Neuron (in vitro differentiated cells): ENCODE data around the gene TLCD2.
"Not testable (repeated sequence)": the region's sequence is repeated elsewhere in the genome, so short reads cannot be mapped to it uniquely, and the experiment has no call there.

Experiments
- H2AFZ ChIP-seq: one replicate; pipeline ENCODE4 v1.6.1; 2013; ENCODE audit warnings: low read depth, mild to moderate bottlenecking, inconsistent platforms, low read length, moderate library complexity
- H3K27me3 ChIP-seq: one replicate; pipeline ENCODE4 v1.6.1; 2013; ENCODE audit warnings: low read length; ENCODE audit not compliant: insufficient read depth
- H3K36me3 ChIP-seq: one replicate; pipeline ENCODE4 v1.6.1; 2013; ENCODE audit warnings: low read length; ENCODE audit not compliant: insufficient read depth
- H3K4me1 ChIP-seq: one replicate; pipeline ENCODE4 v1.6.1; 2013; ENCODE audit warnings: low read length; ENCODE audit not compliant: insufficient read depth
- H3K4me3 ChIP-seq: 2 replicates; pipeline ENCODE4 v1.5.1; 2013; ENCODE audit warnings: mild to moderate bottlenecking, low read length, moderate library complexity
- H3K9me3 ChIP-seq: one replicate; pipeline ENCODE4 v1.6.1; 2013; ENCODE audit warnings: low read length

The TLCD2 gene

DNA sequence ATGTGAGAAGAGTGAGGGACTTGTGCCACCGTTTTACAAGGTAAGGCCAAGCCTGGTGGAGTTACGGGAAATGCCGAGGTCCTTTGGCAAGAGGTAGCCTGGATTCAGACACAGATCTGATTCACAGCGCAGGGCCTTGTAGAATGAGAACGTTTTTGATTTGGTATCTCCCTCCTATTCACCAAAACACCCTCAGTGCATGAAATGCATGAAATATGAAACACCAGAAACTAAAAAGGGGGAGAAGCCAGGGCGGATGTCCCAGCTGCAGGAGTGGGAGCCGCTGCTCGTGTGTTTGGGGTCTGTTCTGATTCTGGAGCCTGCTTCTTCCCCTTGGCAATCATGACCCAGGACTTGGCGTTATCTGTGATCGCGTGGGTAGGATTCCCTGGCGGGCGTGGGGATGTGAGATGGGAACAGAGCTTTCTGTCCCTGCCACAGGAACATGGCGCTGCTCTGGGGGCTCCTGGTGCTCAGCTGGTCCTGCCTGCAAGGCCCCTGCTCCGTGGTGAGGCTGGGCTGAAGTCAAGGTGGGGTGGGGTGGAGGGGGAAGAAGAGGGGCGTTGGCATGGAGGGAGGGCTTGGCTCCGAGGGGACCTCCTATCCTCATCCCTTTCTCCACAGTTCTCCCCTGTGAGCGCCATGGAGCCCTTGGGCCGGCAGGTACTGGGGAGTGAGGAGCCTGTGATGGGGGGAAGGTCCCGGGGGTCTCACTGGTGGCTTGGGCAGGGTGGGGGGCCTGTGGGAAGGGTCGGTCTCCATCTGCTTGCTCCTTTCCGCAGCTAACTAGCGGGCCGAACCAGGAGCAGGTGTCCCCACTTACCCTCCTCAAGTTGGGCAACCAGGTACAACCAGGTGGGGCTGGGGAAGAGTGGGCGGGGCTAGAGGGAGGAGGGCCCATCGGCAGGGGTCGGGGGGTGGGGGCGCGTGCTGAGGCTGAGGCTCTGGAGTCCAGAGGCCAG, 34.7 kb upstream of the TLCD2 start:
- H3K4me1 ChIP-seq = no peaks in the 10 kb centered on the region
- H3K9me3 ChIP-seq = peaks cover 3% of the 10 kb centered on the region
- H3K36me3 ChIP-seq = no peaks in the 10 kb centered on the region
- no peak overlapping the region for H2AFZ ChIP-seq
- H3K4me3 ChIP-seq = no peak overlapping the region
- no peaks in the 10 kb centered on the region for H3K27me3 ChIP-seq

GRCh38 chr17:1743088-1743439, 32.9 kb upstream of the TLCD2 start:
- H3K4me3 ChIP-seq = no peak overlapping the region
- H3K36me3 ChIP-seq = no peaks in the 10 kb centered on the region
- no peaks in the 10 kb centered on the region for H3K27me3 ChIP-seq
- H3K4me1 ChIP-seq = no peaks in the 10 kb centered on the region
- H3K9me3 ChIP-seq = no peaks in the 10 kb centered on the region
- no peak overlapping the region for H2AFZ ChIP-seq

- Histone ChIP-seq H3K27me3 (no peaks in the 10 kb centered on the region), H3K4me3 (no peak within 1 kb of the TSS), H2AFZ (no peak within 1 kb of the TSS), H3K9me3 (no peaks in the 10 kb centered on the region), H3K4me1 (no peaks in the 10 kb centered on the region), H3K36me3 (no peaks in the 10 kb centered on the region)
Observed at GRCh38 chr17:1742371-1743087, 32.4 kb upstream of the TLCD2 start, which contains the start of gene SERPINF2. Gene SERPINF2 (plus strand): TSS chr17:1742871. CDS start chr17:1744996, 2,125 bp downstream.

GRCh38 chr17:1741899-1742298, 31.7 kb upstream of the TLCD2 start:
- H3K4me3 ChIP-seq, H3K36me3 ChIP-seq, H3K9me3 ChIP-seq, H3K4me1 ChIP-seq, H3K27me3 ChIP-seq, H2AFZ ChIP-seq: not testable (repeated sequence)

DNA sequence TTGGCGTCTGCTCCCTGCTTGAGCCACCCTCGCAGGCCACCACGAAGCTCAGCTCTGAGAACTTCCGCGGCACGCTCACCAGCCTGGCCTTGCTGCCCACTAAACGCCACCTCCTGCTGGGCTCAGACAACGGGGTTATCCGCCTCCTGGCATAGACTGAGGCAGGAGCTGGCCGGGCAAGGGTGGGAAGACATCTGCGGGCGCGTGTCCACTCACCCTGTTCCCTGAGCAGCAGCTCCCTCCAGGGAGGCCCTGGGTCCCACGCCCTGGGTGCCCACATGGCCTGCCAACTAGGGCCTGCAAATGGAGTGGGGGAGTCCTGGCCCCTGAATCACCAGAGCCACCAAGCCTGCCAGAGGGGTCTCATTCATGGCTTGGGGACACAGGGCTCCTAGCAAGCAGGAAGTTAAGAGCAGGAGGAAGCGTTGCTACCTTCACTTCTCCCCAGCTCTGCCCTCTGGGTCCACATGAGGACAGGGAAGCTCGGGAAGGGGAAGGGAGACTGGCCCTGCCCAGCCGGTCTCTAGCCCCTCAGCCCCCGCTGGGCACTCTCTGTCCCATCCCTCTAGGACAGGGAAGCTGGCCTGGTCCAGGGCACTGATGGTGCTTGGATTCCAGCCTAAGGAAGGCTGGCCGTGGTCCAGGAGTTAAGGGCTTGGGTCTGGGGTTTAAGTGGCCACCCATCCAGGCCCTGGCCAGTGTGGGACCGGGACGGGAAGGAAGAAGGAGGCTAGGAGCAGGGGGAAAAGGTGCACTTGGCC, 27.5 kb upstream of the TLCD2 start:
- Histone ChIP-seq H3K27me3 (no peaks in the 10 kb centered on the region), H3K4me3 (no peak overlapping the region), H3K36me3 (no peaks in the 10 kb centered on the region), H3K9me3 (no peaks in the 10 kb centered on the region), H2AFZ (no peak overlapping the region), H3K4me1 (peaks cover 9% of the 10 kb centered on the region)

DNA sequence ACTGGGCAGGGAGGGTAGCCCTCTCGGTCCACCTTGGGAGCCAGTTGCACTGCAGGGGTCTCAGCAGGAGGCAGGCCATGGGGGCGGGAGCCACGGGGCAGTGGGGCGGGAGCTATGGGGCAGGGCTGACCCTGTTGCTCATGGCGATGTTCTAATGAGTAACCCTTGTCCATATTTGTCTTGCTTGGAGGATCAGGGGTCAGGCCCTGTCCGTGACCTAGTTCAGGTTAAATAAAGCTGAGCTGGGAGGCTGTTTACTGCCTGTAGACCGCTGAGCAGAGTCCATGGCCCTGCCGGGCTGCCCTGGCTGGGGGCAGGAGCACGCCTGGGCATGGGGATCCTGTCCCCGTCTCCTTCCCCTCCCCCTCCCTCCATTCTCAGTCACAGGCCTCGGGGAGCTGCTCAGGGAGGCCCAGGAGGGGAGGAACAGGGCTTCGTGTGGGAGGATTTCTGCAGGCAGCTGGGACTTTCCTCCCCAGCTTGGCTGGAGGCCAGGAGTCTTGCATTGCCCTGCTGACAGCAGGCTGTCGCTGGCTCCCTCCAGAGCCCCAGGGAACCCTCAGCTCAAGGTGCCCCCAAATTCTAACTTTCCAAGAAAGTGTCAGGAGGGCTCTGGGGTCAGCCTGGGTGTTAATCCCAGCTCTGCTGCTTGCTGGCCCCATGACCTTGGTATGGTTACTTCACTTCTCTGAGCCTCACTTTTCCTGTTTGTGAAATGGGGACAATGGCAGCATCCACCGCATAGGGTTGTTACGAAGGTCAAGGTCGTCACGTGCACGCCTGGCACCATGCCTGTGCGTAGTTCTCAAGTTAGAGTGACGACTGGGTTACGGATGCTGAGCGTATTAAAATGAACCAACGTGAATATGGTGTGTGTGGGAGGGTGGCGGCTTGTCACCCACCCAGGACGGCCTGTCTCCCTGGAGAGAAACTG, 26.4 kb upstream of the TLCD2 start:
- no peaks in the 10 kb centered on the region for H3K36me3 ChIP-seq
- no peak overlapping the region for H3K4me3 ChIP-seq
- no peaks in the 10 kb centered on the region for H3K27me3 ChIP-seq
- peaks cover 9% of the 10 kb centered on the region for H3K4me1 ChIP-seq
- H2AFZ ChIP-seq = no peak overlapping the region
- no peaks in the 10 kb centered on the region for H3K9me3 ChIP-seq

GRCh38 chr17:1735834-1736347, 25.7 kb upstream of the TLCD2 start:
- H3K36me3 ChIP-seq = no peaks in the 10 kb centered on the region
- no peaks in the 10 kb centered on the region for H3K27me3 ChIP-seq
- no peaks in the 10 kb centered on the region for H3K9me3 ChIP-seq
- no peak overlapping the region for H2AFZ ChIP-seq
- no peak overlapping the region for H3K4me3 ChIP-seq
- peaks cover 9% of the 10 kb centered on the region for H3K4me1 ChIP-seq

GRCh38 chr17:1735418-1735817, 25.2 kb upstream of the TLCD2 start:
- Histone ChIP-seq H3K4me1 (peaks cover 9% of the 10 kb centered on the region), H3K9me3 (no peaks in the 10 kb centered on the region), H3K36me3 (no peaks in the 10 kb centered on the region), H3K27me3 (no peaks in the 10 kb centered on the region), H2AFZ (no peak overlapping the region), H3K4me3 (no peak overlapping the region)

- no peaks in the 10 kb centered on the region for H3K36me3 ChIP-seq
- no peaks in the 10 kb centered on the region for H3K27me3 ChIP-seq
- no peaks in the 10 kb centered on the region for H3K9me3 ChIP-seq
- H2AFZ ChIP-seq = no peak overlapping the region
- H3K4me3 ChIP-seq = no peak overlapping the region
- peaks cover 9% of the 10 kb centered on the region for H3K4me1 ChIP-seq
Observed at GRCh38 chr17:1733759-1734158, 23.6 kb upstream of the TLCD2 start.

DNA sequence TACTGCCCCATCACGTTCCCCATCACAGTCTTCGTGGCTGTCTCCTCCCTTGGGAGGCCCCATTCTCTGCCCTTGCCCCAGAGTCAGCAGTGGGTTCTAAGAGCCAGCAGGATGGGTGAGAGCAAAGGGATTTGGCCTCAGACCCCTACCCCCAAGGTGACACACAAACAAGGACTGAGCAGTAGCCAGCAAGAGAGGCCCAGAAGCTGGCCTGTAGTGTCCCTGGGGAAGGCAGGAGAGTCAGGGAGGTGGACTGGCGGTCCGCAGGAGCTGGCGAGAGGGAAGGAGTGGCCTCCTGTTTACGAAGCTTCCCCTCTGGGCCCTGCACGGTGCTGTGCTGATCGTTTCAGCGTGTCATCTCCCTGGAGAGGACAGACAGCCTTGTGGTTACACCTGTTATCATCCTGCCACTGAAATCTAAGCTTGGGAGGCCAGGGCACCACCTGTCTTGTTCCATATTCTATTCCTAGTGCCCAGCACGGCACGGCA, 22.7 kb upstream of the TLCD2 start:
- Histone ChIP-seq H3K27me3 (no peaks in the 10 kb centered on the region), H3K4me1 (peaks cover 9% of the 10 kb centered on the region), H2AFZ (no peak overlapping the region), H3K36me3 (no peaks in the 10 kb centered on the region), H3K4me3 (no peak overlapping the region), H3K9me3 (no peaks in the 10 kb centered on the region)

GRCh38 chr17:1732241-1732832, 22.2 kb upstream of the TLCD2 start:
- no peaks in the 10 kb centered on the region for H3K36me3 ChIP-seq
- no peak overlapping the region for H2AFZ ChIP-seq
- H3K27me3 ChIP-seq = no peaks in the 10 kb centered on the region
- H3K4me1 ChIP-seq = peaks cover 9% of the 10 kb centered on the region
- H3K4me3 ChIP-seq = no peak overlapping the region
- no peaks in the 10 kb centered on the region for H3K9me3 ChIP-seq

- Histone ChIP-seq H3K4me1 (peaks cover under 1% of the 10 kb centered on the region), H2AFZ (no peak overlapping the region), H3K9me3 (no peaks in the 10 kb centered on the region), H3K36me3 (no peaks in the 10 kb centered on the region), H3K27me3 (no peaks in the 10 kb centered on the region), H3K4me3 (no peak overlapping the region)
Observed at GRCh38 chr17:1731194-1731506, 21.0 kb upstream of the TLCD2 start.
